HG03175 (cell line): Measurements from ENCODE around the gene SSC5D.

Experiments used
- ATAC-seq: cut with Tn5 transposase; IDR thresholded peaks from one replicate; pipeline ENCODE4 v1.9.1; 2021; ENCODE audit warnings: mild to moderate bottlenecking, moderate library complexity; ENCODE audit not compliant: unreplicated experiment

The SSC5D gene

DNA sequence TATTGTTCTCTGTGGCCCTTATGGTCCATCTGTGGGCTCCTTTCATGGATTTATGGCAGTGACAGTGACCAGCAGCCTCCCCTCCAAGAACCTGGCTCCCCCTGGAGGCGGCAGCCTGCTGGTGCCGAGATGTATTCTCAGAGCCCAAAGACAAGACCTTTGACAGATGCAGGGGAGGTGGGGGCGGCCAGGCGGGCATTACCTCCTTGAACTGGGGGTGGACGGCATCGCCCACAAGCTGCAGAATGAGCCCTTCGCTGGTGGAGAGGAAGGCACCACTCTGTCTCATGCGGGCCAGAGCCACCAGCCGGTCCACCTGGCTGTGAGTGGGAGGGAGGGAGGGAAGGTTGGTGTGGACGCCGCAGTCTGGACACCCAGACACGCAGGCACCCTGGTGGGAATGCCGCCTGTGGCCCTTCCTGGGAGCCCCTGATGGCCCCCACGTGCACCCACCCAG is 33.4 kb upstream of the SSC5D start:
- ATAC-seq, result no peak

DNA sequence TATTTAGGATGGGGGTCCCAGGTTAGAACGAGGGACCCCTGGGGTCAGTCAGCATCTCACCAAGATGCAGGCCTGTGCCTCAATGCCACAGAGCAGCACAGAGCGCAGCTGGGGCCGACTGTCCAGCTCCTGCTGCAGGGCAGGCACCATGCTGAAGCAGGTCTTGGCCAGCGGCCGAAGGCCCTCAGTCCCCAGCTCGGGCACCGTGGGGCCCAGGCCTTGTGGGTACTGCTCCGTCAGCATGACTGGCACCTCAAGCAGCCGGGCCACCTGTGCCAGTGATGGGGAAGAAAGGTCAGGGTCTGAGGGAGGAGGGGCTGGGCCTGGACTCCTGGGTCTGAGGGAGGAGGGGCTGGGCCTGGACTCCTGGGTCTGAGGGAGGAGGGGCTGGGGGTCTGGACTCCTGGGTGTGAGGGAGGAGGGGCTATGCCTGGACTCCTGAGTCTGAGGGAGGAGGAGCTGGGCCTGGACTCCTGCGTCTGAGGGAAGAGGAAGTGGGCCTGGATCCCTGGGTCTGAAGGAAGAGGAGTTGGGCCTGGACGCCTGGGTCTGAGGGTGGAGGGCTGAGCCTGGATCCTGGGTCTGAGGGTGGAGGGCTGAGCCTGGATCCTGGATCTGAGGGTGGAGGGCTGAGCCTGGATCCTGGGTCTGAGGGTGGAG is 32.5 kb upstream of the SSC5D start:
- no peak for ATAC-seq

- no peak for ATAC-seq
Measured at GRCh38 chr19:55456347-55456746, 31.9 kb upstream of the SSC5D start.

GRCh38 chr19:55457683-55458457 is 30.4 kb upstream of the SSC5D start:
- ATAC-seq, result no peak

- ATAC-seq, result no peak
Measured at GRCh38 chr19:55459551-55459949, 28.7 kb upstream of the SSC5D start.

GRCh38 chr19:55459950-55460657 is 28.1 kb upstream of the SSC5D start:
- ATAC-seq, result no peak

- ATAC-seq, result no peak
Measured at GRCh38 chr19:55460670-55461258, 27.5 kb upstream of the SSC5D start.

GRCh38 chr19:55461259-55461973 is 26.8 kb upstream of the SSC5D start, which contains the start of gene ISOC2:
Gene ISOC2, minus strand, starts transcription at chr19:55461642. Its CDS starts 5,156 bp downstream, at chr19:55456486.
- ATAC-seq, result peak; percentile 96

DNA sequence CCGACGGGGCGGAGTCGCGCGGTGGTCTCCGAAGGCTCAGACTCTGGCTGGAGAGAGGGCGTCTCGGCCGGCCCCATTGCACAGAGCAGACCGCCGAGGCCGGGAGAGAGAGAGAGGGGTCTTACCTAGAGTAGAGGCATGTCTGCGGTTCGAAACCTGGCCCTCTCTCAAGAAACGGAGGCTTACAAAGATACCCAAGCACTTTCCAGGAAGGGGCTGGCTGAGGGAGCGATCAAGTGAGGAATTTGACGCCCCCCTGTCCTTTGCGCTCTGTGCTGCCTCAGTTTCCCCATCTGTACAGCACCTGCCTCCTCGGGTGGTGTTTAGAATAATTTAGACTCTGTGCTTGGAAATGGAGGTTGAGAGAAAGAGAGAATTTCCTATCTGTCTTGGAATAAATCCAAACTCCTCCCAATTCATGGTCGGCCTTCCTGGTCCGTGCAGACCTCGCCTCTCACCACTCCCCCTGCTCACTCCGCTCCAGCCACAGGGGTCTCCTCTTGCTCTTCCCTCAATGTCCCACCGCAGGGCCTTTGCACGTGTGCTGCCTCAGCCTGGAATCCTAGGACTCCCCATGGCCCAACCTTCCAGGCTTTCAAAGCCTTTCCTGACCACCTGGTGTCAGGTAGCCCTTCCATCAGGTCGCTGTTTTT is 26.1 kb upstream of the SSC5D start:
- no peak for ATAC-seq

- no peak for ATAC-seq
Measured at GRCh38 chr19:55462722-55463121, 25.5 kb upstream of the SSC5D start.

GRCh38 chr19:55463583-55464031 is 24.6 kb upstream of the SSC5D start:
- ATAC-seq, result no peak

GRCh38 chr19:55464039-55464661 is 24.1 kb upstream of the SSC5D start:
- no peak for ATAC-seq

DNA sequence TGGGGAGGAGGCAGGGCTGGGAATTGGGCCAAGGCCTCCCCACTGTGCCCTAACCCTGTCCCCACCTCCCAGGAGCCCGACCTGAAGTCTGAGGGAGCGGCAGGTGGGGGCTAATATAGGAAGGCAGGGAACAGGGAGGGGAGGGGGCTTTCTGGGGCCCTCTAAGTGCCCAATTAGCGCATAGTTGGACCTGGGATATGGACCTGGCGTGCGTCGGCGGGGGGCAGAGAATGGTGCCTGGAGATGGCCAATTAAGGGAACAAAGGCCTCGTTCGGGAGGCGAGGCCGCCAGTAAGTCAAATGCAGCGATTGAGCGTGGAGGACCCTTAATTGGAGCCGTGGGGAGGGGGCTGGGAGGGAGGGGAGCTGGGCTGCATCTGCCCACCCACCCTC is 23.6 kb upstream of the SSC5D start, which contains the start of gene C19orf85:
TSS of gene C19orf85 (minus strand) at position 90 of the 393 bp plus-strand sequence. CDS start 197 bp downstream, outside the sequence.
- ATAC-seq, result no peak

GRCh38 chr19:55465460-55466240 is 22.6 kb upstream of the SSC5D start:
- ATAC-seq, result no peak

DNA sequence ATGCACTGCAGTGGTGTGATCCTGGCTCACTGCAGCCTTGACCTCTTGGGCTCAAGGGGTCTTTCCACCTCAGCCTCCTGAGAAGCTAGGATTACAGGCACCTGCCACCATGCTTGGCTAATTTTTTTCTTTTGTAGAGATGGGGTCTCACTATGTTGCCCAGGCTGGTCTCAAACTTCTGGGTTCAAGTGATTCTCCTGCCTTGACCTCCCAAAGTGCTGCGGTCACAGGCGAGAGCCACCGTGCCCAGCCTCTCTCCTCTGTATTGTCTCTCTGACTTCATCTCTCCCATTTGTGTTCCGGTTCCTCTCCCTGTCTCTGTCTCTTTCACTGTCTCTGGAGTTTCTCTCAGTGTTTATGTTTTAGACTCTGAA is 22.0 kb upstream of the SSC5D start:
- ATAC-seq, result no peak

- peak; percentile 64 for ATAC-seq
Measured at GRCh38 chr19:55467236-55468053, 20.8 kb upstream of the SSC5D start.

DNA sequence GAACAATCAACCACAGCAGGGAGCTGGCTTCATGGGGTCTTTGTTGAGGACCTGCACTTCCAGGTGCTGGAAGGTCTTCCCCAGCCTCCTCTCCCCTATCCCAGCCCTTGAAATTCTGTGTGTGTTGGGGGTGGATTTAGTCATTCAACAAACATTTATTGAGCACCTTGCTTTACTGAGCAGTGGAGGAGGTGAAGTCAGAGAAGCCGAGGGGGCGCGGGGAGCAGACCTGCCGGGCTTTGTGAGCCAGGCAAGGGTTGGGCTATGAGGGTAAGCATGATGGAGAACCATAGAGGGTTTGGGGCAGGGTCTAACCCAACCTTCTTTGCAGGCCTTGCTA is 20.2 kb upstream of the SSC5D start:
- no peak for ATAC-seq

GRCh38 chr19:55471266-55471665 is 17.0 kb upstream of the SSC5D start:
- no peak for ATAC-seq
